ENCODE results near the gene TMPRSS11D.

Gene TMPRSS11D

DNA sequence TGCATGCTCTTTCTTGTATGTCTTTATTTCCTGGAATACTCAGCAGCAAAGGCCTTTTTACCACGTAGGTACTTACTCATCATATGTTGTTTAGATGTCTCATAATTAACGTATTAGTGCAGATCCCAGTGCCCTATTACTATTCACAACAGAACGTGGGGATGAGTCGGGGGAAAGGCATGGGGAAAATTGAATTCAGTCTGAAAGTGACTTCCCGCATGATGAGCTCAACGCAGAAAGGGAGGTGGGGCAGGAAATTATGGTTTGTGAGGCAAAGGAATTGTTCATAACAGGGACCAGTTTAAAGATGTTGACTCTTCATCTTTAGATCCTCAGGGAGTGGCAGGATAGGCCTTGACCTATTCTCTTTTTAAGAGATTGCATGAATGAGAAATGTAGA is 2.0 kb upstream of the TMPRSS11D start:
- DNase-seq: no peak

GRCh38 chr4:67884701-67885100 is 899 bp upstream of the TMPRSS11D start:
- DNase-seq: no peak

DNA sequence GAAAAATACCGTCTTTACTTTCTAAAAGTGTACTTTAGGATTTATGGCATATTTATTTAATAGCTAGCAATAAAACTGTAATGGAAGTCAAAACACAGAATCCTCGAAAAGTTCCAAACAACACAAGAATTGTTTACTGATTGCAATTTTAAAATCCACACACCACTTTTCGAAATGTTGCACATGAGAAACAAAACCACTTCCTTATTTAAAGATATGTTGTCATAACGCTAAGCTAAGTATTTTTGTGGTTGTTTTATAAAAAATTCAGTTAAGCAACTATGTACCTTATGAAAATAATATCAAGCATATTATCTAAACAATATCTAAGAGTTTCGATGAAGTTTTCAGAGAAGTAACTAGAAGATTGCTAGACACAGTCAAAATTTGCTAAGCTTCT is 344 bp downstream of the TMPRSS11D start:
- no peak for DNase-seq

GRCh38 chr4:67880866-67881610 is 2.8 kb downstream of the TMPRSS11D start:
- no peak for DNase-seq

GRCh38 chr4:67879486-67879885 is 4.3 kb downstream of the TMPRSS11D start:
- no peak for DNase-seq

GRCh38 chr4:67877086-67877485 is 6.7 kb downstream of the TMPRSS11D start:
- DNase-seq: no peak

DNA sequence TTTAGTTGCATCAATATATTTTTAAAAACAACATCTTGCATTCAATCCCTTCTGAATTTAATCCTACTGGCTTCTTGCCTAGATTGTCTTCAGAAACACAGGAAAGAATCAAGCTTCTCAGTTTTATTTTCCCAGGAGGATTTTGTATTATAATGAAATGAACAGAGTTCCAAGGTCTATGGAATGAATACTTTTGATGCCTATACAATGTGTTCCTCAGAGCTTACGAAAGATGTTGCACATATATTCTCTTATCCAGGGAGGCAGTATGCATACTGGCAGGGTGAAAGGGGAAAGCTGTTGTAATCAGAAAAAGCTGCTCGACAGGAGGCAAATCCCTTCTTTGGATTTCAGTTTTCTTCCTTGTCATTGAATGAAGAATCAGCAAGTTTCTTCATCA is 8.8 kb downstream of the TMPRSS11D start:
- DNase-seq: no peak

GRCh38 chr4:67873116-67873515 is 10.7 kb downstream of the TMPRSS11D start:
- no peak for DNase-seq

DNA sequence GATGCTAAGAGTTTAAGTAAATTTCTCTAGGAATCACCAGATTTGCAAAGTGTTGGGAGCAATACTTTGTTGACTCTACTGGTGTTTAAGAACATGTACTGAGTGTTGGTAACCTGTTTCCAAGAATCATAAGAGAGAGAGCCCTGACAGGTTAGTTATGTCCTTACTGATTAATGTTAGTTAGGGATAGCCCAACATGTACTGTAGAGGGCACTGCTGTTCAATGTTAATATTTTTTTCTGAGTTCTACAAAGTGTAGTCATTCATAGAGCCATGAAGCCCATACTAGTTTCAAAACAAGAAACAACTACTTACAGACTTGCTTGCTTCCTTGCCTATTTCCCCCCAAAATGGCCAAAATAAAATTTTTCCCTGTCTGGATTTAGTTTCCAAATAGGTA is 11.9 kb downstream of the TMPRSS11D start:
- no peak for DNase-seq

DNA sequence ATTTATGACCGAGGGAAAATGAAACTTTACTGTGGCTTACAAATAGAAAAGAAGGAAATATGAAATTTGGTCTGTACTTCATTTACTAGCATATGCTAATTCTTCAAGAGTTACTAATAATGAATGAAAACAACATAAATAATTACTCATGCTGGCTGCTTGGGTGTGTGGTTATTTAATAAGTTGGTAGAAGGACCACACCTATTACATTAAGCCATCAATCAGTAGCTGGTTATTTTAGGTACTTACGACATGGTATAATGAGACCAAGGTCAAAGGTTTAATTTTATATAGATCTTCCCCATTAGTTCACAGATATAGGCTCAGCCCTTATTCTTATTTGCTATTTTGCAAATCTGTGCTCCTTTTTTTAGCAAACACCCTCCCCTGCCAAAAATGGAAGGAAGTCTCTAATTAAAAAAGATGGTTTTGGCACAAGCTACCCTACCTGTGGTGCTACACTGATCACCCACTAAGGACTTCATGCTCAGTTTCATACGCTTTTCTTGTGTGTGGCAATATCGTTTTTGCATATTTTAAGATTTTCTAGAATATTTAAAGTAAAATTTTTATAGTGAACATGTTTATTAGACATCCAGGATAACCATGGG is 14.1 kb downstream of the TMPRSS11D start:
- no peak for DNase-seq

DNA sequence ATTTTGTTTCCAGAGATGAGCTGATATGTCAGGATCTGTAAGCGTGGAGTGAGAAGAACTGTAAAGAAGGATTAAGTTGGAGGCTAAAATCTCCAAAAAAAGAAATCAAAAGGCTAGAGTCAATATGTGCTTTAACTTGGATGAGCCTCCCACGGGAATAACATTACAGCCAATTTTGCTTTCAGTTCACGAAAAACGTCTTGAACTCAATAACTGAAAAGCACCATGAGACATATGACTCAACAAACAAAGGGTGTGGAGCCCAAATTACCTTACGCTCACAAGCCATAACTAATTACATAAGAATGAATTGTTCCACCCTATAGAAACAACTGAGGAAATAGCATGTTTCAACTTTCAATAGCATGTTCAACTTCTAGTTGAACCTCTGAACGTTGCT is 22.3 kb downstream of the TMPRSS11D start:
- no peak for DNase-seq

- DNase-seq: no peak
These were observed 30.5 kb downstream of the TMPRSS11D start for GRCh38 chr4:67853336-67853735.

DNA sequence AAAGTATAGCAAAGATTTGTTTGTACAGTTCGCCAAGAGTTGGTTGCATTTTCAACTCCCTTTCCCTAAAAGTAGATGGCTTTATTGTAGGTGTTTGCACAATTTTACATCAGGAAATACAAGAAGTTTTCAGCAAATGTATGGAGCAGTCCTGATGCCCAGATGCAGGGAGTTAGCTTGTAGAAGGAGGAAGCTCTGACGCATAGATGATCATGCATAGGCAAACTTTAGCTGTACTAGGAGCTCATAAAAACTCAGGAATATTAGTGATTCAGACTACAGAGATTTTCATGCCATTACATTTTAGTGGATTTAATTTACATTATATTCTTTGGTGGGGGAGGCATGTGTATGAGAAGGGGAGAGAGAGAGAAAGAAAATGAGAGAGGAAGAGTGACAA is 62.9 kb downstream of the TMPRSS11D start:
- no peak for DNase-seq

GRCh38 chr4:67810011-67810410 is 73.8 kb downstream of the TMPRSS11D start:
- no peak for DNase-seq

DNA sequence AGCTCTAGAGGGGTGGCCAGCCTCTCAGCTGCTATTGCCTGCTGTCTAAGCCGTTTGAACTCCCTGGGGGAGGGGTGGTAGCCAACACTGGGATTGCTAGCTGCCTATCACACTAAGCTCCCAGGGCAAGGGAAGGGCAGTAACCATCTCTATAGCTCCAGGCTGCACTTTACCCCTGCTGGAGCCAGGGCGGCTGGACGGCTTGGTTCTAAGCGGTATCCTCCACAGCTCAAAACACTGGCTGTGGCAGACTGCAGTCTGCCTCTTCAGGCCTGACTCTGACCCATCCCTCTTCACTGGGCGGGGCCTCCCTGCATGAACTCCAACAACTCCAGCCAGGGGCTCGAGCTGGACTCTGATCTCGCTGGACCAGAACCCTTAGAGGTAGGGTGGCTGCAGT is 74.3 kb downstream of the TMPRSS11D start:
- no peak for DNase-seq

DNA sequence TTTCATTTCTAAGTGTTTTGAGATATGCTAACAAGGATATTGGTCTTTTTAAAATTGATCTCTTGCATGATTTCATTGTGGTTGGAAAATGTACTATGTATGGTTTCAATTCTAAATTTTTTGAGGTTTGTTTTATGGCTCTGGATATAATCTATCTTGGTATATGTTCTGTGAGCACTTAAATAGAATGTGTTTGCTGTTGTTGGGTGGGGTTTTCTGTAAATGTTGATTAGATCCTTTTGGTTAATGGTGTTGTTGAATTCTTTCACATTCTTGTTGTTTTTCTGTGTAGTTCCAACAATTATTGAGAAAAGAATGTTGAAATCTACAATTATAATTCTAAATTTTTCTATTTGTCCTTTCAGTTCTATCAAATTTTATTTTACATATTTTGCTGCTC is 87.0 kb downstream of the TMPRSS11D start:
- DNase-seq: no peak

- DNase-seq: no peak
These were observed 93.1 kb downstream of the TMPRSS11D start for GRCh38 chr4:67790721-67791120.

DNA sequence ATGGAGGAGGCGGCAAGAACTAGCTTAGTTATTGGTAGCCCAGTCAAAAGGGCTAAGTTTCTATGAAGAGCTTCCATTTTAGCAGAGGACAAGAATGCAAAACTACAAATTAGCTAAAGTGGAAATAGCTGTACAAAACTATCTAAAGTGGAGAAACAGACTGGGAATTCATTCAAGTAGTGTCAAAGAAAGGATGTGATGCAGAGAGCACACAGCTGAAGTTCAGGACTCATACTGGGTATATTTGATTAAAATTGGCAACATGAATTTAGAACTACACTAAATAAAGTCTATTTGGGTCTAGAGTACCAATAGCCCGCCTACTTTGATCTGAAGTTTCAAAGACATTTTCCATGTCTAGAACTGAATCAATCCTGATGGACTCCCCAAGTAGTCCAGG is 96.5 kb downstream of the TMPRSS11D start:
- no peak for DNase-seq

DNA sequence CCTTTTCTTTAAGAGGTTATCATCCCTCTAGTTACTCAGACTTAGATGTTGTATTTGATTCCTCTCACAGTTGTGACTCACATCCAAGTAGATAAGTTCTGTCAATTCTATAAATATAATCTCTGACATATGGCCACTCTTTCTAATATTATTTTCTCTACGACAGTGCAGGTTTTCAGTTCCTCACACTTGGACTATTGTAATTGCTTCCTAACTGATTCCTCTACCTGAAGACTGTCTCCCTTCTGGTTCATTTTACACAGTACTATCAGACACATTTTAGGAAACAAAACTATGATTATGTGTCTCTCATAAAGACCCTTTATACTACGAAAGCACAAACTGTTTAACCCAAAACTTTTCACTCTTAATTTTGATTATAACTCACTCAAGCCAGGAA is 98.3 kb downstream of the TMPRSS11D start:
- no peak for DNase-seq

DNA sequence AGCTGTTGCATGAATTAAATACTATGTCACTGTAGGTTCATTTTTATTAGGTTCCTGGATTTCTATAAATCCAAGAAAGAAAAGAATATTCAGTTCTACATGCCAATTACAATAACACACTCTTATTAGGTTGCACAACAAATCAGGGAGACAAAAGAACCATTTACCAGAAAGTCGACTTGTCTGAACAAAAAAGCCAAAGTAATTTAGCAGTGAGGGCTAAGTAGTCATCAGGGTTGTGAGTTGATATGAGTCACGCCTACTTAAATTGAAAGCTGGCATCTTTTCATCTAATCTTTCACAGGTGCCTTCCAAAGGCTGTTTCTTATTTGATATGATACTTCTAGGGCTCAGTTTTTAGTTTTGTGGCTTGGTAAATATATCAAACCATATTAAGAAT is 104.2 kb downstream of the TMPRSS11D start:
- DNase-seq: no peak

- DNase-seq: no peak
These were observed 107.1 kb downstream of the TMPRSS11D start for GRCh38 chr4:67776746-67777145.

Data from stimulated activated CD4-positive, alpha-beta T cell treated with anti-CD3 and anti-CD28 coated beads, Interleukin-15, amount 100 ng/mL, for 24 hours (primary cell).